Lower leg skin (tissue), 4 donors: ENCODE results near the gene PLEKHA6. TPM values are rescaled to one million over a fixed set of nuclear protein-coding genes. Genes with fewer than 3 reads are reported as not detected.

Experiments
- DNase-seq, 2 donors: peaks; one replicate each; pipeline ENCODE4 v3.0.0-alpha.2; 2019; ENCODE audit warnings: low spot score in 2 of 2
- H3K4me3 ChIP-seq: fragments of 200-600 bp; sonication (generic); 2 replicates; pipeline ENCODE4 v1.5.1; 2017; ENCODE audit warnings: mild to moderate bottlenecking, low read depth; ENCODE audit not compliant: poor library complexity, severe bottlenecking
- CTCF ChIP-seq, 3 donors: fragments of 450-650 bp; IDR thresholded peaks; one replicate each; pipeline ENCODE4 v1.5.1; 2016; ENCODE audit warnings: antibody characterized with exemption in 3 of 3, mild to moderate bottlenecking in 3 of 3, moderate library complexity in 2 of 3
- POLR2A ChIP-seq, 2 donors: fragments of 450-650 bp; IDR thresholded peaks; one replicate each; pipeline ENCODE4 v1.6.1; 2016 to 2017; ENCODE audit warnings: antibody characterized with exemption in 2 of 2, mild to moderate bottlenecking in 1 of 2, moderate library complexity in 1 of 2
- WGBS, 2 donors: methylation state at CpG; one replicate each; pipeline ENCODE4 v1.1.5; 2018; 5-methylcytosine and 5-hydroxymethylcytosine counted together
- intact Hi-C: fragments of 100-400 bp; cut with DNase I; formaldehyde crosslinking; loops from one replicate; pipeline ENCODE4 v1.15.0; 2023; ENCODE audit warnings: low total_unique reads
- total RNA-seq, 4 donors: library from RNA; depleted of rRNA; stranded (reverse); fragments of >200 nt; gene quantifications; one replicate each; pipeline ENCODE4 v1.1.0, GENCODE V29; 2016

Gene PLEKHA6
- total RNA-seq, 4 donors from 2014 or later: 1.7 to 16.4 (median 11.1) TPM

- peak in 1 of 2 donors; percentile 67 for DNase-seq
- intact Hi-C loops: no loop called here
- WGBS, 2 donors: 88 to 90% methylated on average over 12 of the region's 12 CpGs
- TF ChIP-seq CTCF (IDR thresholded peaks at IDR 0.05): no peak
- no peak for TF ChIP-seq POLR2A (IDR thresholded peaks at IDR 0.05)
- H3K4me3 ChIP-seq: no peak overlapping the region
Observed at GRCh38 chr1:204201348-204202040, 158.2 kb downstream of the PLEKHA6 start.

GRCh38 chr1:204199579-204199978 is 160.2 kb downstream of the PLEKHA6 start:
- WGBS, 2 donors: 81 to 86% methylated on average over 9 of the region's 9 CpGs
- no peak for DNase-seq

GRCh38 chr1:204198348-204199340 is 161.1 kb downstream of the PLEKHA6 start:
- intact Hi-C loops: no loop called here
- no peak overlapping the region for H3K4me3 ChIP-seq
- 54 to 58% methylated on average over 17 of the region's 18 CpGs for WGBS, 2 donors
- TF ChIP-seq CTCF (IDR thresholded peaks at IDR 0.05) (no peak), POLR2A (IDR thresholded peaks at IDR 0.05) (no peak)
- no peak for DNase-seq

More at GRCh38 chr1:204199579-204199978, 160.2 kb downstream of the PLEKHA6 start:
- TF ChIP-seq POLR2A (IDR thresholded peaks at IDR 0.05): no peak
- no peak for TF ChIP-seq CTCF (IDR thresholded peaks at IDR 0.05)
- no peak overlapping the region for H3K4me3 ChIP-seq
- intact Hi-C loops: no loop called here

- no peak for TF ChIP-seq CTCF (IDR thresholded peaks at IDR 0.05)
- TF ChIP-seq POLR2A (IDR thresholded peaks at IDR 0.05): no peak
- intact Hi-C loops: no loop called here
- WGBS, 2 donors: 83 to 85% methylated on average over 5 of the region's 5 CpGs
- no peak overlapping the region for H3K4me3 ChIP-seq
- DNase-seq: no peak
Observed at GRCh38 chr1:204197068-204197467, 162.7 kb downstream of the PLEKHA6 start.

GRCh38 chr1:204196068-204196795 is 163.5 kb downstream of the PLEKHA6 start, which contains the start of gene KISS1:
Gene KISS1 (minus strand): TSS chr1:204196491. CDS start chr1:204192876, 3,615 bp downstream.
- TF ChIP-seq CTCF (IDR thresholded peaks at IDR 0.05) (no peak), POLR2A (IDR thresholded peaks at IDR 0.05) (no peak)
- intact Hi-C loops: no loop called here
- DNase-seq: peak in 1 of 2 donors; percentile 70
- WGBS, 2 donors: 53 to 57% methylated on average over 17 to 18 of the region's 18 CpGs
- H3K4me3 ChIP-seq: no peak within 1 kb of the TSS
